ENCODE measurements around the gene HOXA9.

The HOXA9 gene

GRCh38 chr7:27175626-27176523, 10.5 kb upstream of the HOXA9 start:
- DNase-seq: no peak

GRCh38 chr7:27174874-27175625, 9.7 kb upstream of the HOXA9 start:
- DNase-seq: no peak

- no peak for DNase-seq
Measured at GRCh38 chr7:27173956-27174873, 8.9 kb upstream of the HOXA9 start, which contains the start of gene HOXA10. Gene HOXA10 (minus strand): TSS chr7:27174320. CDS start chr7:27174306, 14 bp downstream.

- DNase-seq: no peak
Measured at GRCh38 chr7:27173511-27173955, 8.2 kb upstream of the HOXA9 start.

DNA sequence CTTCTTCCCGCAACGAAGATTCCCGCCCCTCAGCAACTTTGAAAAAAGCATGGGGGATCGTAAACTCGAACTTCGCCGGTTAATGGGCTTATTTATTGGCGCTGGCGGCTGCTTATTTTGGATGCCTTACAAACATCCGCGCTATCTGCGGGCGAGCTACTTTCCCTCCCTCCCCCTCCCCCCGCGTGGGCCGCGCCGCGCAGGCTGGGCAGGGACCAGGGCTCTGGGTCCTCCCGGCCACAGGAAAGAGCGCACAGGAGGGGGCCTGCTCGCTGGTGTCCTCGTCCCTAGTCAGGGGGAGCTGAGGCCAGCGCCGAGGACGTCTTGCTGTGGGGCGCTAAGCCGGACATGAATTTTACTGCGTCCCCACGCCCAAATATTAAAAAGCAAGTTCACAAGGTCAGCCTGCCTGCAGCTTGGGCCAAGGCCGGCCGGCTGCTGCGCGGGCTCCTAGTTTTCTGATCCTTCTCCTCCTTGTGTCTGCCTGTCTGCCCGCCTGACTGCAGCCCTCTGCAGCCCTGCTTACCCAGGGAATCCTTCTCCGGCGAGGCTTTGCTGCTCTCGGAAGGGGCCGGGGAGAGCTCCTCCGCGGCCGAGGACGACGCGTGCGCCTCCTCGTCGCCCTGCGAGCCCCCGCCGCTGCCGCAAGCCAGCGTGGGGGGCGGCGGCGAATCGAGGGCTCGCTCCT, 7.6 kb upstream of the HOXA9 start:
- no peak for DNase-seq

- DNase-seq: no peak
Measured at GRCh38 chr7:27172315-27172774, 7.0 kb upstream of the HOXA9 start.

GRCh38 chr7:27171637-27172314, 6.4 kb upstream of the HOXA9 start:
- DNase-seq: no peak

GRCh38 chr7:27171325-27171636, 5.9 kb upstream of the HOXA9 start:
- no peak for DNase-seq

- no peak for DNase-seq
Measured at GRCh38 chr7:27170426-27171324, 5.3 kb upstream of the HOXA9 start.

GRCh38 chr7:27169658-27170425, 4.5 kb upstream of the HOXA9 start:
- no peak for DNase-seq

- no peak for DNase-seq
Measured at GRCh38 chr7:27168265-27168947, 3.1 kb upstream of the HOXA9 start.

GRCh38 chr7:27167916-27168264, 2.6 kb upstream of the HOXA9 start:
- DNase-seq: no peak

DNA sequence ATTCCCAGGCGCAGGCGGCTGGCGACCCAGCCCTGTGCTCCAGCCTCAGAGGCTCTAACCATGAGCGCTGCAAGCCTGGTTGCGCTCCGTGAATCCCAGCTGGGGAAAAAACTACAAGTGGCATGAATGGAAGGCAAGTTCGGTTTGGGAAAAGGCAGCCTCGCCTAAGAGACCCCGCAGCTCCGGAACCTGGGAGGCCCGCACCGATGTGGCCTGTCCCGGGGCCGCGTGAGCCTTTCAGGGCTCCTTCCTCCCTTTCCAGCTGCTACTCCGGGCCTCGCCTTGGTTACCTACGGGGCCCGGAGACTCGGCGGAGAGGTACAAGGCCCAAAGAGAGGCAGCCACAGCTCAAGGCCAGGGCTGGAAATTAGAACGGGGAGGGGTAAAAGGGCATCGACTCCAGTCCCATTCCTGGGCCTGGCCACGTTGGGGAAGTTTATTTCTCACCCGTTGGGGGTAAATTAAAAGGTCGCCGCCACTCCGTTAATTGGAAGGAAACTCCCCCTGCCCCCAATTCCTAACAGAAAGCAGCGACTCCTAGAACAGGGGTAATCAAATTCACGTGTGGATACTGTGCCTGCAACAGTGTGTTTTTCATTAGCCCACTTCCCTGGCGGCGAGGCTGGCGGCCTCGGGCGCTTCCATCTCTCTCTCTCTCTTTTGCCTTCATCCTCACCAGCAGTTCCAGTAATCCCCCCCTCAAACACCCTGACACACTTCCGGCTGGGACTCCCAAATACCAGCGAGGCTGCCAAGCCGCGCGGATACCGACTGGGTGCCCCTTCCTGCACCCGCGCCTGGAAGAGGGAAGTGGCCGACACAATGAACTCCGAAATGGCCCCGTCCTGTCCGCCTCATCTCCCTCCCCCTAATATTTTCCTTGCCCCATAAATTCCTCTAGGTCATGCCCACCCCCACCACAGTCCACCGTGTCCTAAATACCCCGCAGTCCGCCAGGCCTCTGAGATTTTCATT, 1.5 kb upstream of the HOXA9 start:
- no peak for DNase-seq

DNA sequence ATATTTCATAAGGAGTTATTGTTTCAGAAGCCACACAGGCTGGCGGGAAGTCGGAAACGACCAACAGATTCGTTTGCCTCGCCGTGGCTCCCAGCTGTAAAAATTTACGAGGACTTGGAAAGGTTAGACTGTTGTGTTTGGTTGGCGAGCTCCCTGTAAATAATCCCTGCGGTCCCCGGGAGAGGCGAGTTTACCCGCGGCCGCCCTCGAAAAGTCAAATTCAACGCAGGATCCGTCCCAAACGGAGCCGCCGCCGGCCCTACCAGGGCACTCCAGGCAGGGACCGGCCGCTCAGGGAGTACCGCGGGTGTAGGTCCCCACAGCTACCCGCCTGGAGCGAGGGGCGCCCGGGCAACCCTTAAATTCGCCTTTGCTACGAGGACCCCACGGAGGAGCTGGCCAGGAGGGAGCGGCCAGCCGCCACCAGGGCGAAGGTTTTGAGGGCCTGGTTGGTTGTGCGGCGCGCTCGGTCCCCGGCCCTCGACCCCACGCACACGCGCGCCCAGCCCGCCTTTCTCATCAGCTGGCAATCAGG, 726 bp upstream of the HOXA9 start:
- DNase-seq: no peak

GRCh38 chr7:27164367-27165088, 809 bp downstream of the HOXA9 start:
- no peak for DNase-seq

GRCh38 chr7:27164045-27164366, 1.3 kb downstream of the HOXA9 start:
- DNase-seq: no peak
